H9 (cell line): ENCODE data around the gene ZNF362. TPM values are rescaled to one million over a fixed set of nuclear protein-coding genes. Genes with fewer than 3 reads are reported as not detected.

Source experiments
- DNase-seq: peaks from one replicate; pipeline ENCODE4 v3.0.0-alpha.2; 2017
- H2AFZ ChIP-seq: one replicate; pipeline ENCODE4 v1.6.1; 2013; ENCODE audit warnings: mild to moderate bottlenecking, low read length, control low read depth, moderate library complexity
- H2AK5ac ChIP-seq: 2 replicates; pipeline ENCODE4 v1.6.1; 2013; ENCODE audit warnings: low read length, control low read depth, mixed read lengths; ENCODE audit not compliant: insufficient read length
- H2BK120ac ChIP-seq: one replicate; pipeline ENCODE4 v1.6.1; 2013; ENCODE audit warnings: low read depth, mild to moderate bottlenecking, low read length, control low read depth, inconsistent platforms; ENCODE audit not compliant: poor library complexity, severe bottlenecking
- H2BK12ac ChIP-seq: 2 replicates; pipeline ENCODE4 v1.6.1; 2013; ENCODE audit warnings: low read length, control low read depth, mixed read lengths, low read depth; ENCODE audit not compliant: insufficient read length
- H2BK15ac ChIP-seq: 2 replicates; pipeline ENCODE4 v1.6.1; 2013; ENCODE audit warnings: low read depth, low read length, control low read depth
- H2BK20ac ChIP-seq: one replicate; pipeline ENCODE4 v1.6.1; 2013; ENCODE audit warnings: low read depth, mild to moderate bottlenecking, low read length, control low read depth, inconsistent platforms; ENCODE audit not compliant: poor library complexity, severe bottlenecking
- H2BK5ac ChIP-seq: 2 replicates; pipeline ENCODE4 v1.6.1; 2013; ENCODE audit warnings: low read length, control low read depth, mixed read lengths; ENCODE audit not compliant: insufficient read length
- H3K14ac ChIP-seq: 2 replicates; pipeline ENCODE4 v1.6.1; 2013; ENCODE audit warnings: low read length, control low read depth; ENCODE audit not compliant: insufficient read depth
- H3K18ac ChIP-seq: 2 replicates; pipeline ENCODE4 v1.6.1; 2013; ENCODE audit warnings: low read depth, mild to moderate bottlenecking, mixed read lengths, low read length, control low read depth; ENCODE audit not compliant: insufficient read length
- H3K23ac ChIP-seq: 2 replicates; pipeline ENCODE4 v1.6.1; 2013; ENCODE audit warnings: low read length, control low read depth, mixed read lengths, low read depth; ENCODE audit not compliant: insufficient read length
- H3K23me2 ChIP-seq: 2 replicates; pipeline ENCODE4 v1.6.1; 2013; ENCODE audit warnings: low read depth, mild to moderate bottlenecking, mixed read lengths, low read length, control low read depth; ENCODE audit not compliant: insufficient read length, poor library complexity, severe bottlenecking
- H3K27ac ChIP-seq: 2 replicates; pipeline ENCODE4 v1.5.1; 2013; ENCODE audit warnings: low read length, control low read depth, mixed read lengths, low read depth; ENCODE audit not compliant: insufficient read length
- H3K27me3 ChIP-seq: 2 replicates; pipeline ENCODE4 v1.6.1; 2013; ENCODE audit warnings: low read length, control low read depth, inconsistent platforms; ENCODE audit not compliant: insufficient read depth
- H3K4ac ChIP-seq: 2 replicates; pipeline ENCODE4 v1.6.1; 2013; ENCODE audit warnings: low read depth, mild to moderate bottlenecking, control low read depth, inconsistent platforms, low read length, moderate library complexity
- H3K4me1 ChIP-seq: 2 replicates; pipeline ENCODE4 v1.6.1; 2013; ENCODE audit warnings: low read length, control low read depth, inconsistent platforms; ENCODE audit not compliant: insufficient read depth
- H3K4me2 ChIP-seq: 2 replicates; pipeline ENCODE4 v1.6.1; 2013; ENCODE audit warnings: low read length, control low read depth, mixed read lengths; ENCODE audit not compliant: insufficient read length, insufficient read depth
- H3K56ac ChIP-seq: 2 replicates; pipeline ENCODE4 v1.6.1; 2013; ENCODE audit warnings: low read depth, mild to moderate bottlenecking, mixed read lengths, low read length, control low read depth; ENCODE audit not compliant: insufficient read length
- H3K79me1 ChIP-seq: 2 replicates; pipeline ENCODE4 v1.6.1; 2013; ENCODE audit warnings: low read depth, mild to moderate bottlenecking, moderate library complexity, low read length, control low read depth, inconsistent platforms; ENCODE audit not compliant: insufficient read depth, poor library complexity, severe bottlenecking
- H3K79me2 ChIP-seq: 2 replicates; pipeline ENCODE4 v1.6.1; 2013; ENCODE audit warnings: low read length, control low read depth, inconsistent platforms; ENCODE audit not compliant: insufficient read depth
- H3K9ac ChIP-seq: 2 replicates; pipeline ENCODE4 v1.6.1; 2013; ENCODE audit warnings: low read length, control low read depth, mixed read lengths; ENCODE audit not compliant: insufficient read length; ENCODE audit errors: extremely low read depth
- H3K9me3 ChIP-seq: one replicate; pipeline ENCODE4 v1.6.1; 2013; ENCODE audit warnings: low read depth, low read length, inconsistent platforms; ENCODE audit not compliant: control insufficient read depth
- H3T11ph ChIP-seq: one replicate; pipeline ENCODE4 v1.6.1; 2013; ENCODE audit warnings: mild to moderate bottlenecking, low read length, control low read depth, inconsistent platforms
- H4K20me1 ChIP-seq: one replicate; pipeline ENCODE4 v1.6.1; 2013; ENCODE audit not compliant: control insufficient read depth, insufficient read length, insufficient read depth
- H4K5ac ChIP-seq: 2 replicates; pipeline ENCODE4 v1.6.1; 2013; ENCODE audit warnings: low read depth, mild to moderate bottlenecking, mixed read lengths, low read length, control low read depth; ENCODE audit not compliant: insufficient read length
- H4K8ac ChIP-seq: replicated peaks from 2 replicates; pipeline ENCODE4 v1.6.1; 2013; ENCODE audit warnings: low read length, control low read depth, mixed read lengths, low read depth; ENCODE audit not compliant: insufficient read length
- H4K91ac ChIP-seq: 2 replicates; pipeline ENCODE4 v1.6.1; 2013; ENCODE audit warnings: low read depth, mild to moderate bottlenecking, moderate library complexity, mixed read lengths, low read length, control low read depth; ENCODE audit not compliant: insufficient read length
- H3K27ac Mint-ChIP-seq, 3 experiments: 2 replicates in 2 of 3; 3 replicates in 1 of 3; pipeline ENCODE4 v1.8.0; 2020 to 2021; ENCODE audit warnings: mixed read lengths in 3 of 3, mild to moderate bottlenecking in 1 of 3, moderate library complexity in 1 of 3
- H3K27me3 Mint-ChIP-seq: 2 replicates; pipeline ENCODE4 v1.8.0; 2021; ENCODE audit warnings: low read depth, mild to moderate bottlenecking, moderate library complexity, mixed read lengths
- H3K36me3 Mint-ChIP-seq, 3 experiments: 2 replicates in 2 of 3; 3 replicates in 1 of 3; pipeline ENCODE4 v1.8.0; 2020 to 2021; ENCODE audit warnings: low read depth in 3 of 3, mixed read lengths in 3 of 3; ENCODE audit not compliant: insufficient read depth in 1 of 3
- H3K4me1 Mint-ChIP-seq, 2 experiments: 2 replicates each; pipeline ENCODE4 v1.8.0; 2020; ENCODE audit warnings: mixed read lengths in 2 of 2
- H3K4me3 Mint-ChIP-seq, 2 experiments: 2 replicates in 1 of 2; 3 replicates in 1 of 2; pipeline ENCODE4 v1.8.0; 2020 to 2021; ENCODE audit warnings: mild to moderate bottlenecking in 2 of 2, mixed read lengths in 2 of 2, moderate library complexity in 1 of 2
- H3K9me3 Mint-ChIP-seq, 2 experiments: 2 replicates in 1 of 2; 3 replicates in 1 of 2; pipeline ENCODE4 v1.8.0; 2020; ENCODE audit warnings: mild to moderate bottlenecking in 2 of 2, mixed read lengths in 2 of 2, moderate library complexity in 1 of 2
- WGBS: extraction: QIAGEN DNeasy Blood & Tissue Kit; methylation state at CpG from one replicate; pipeline ENCODE4 v1.1.7; 2013; ENCODE audit warnings: missing lambda C conversion rate, low lambda C conversion rate, mixed read lengths; ENCODE audit not compliant: insufficient read length; ENCODE audit errors: extremely low coverage; 5-methylcytosine and 5-hydroxymethylcytosine counted together
- total RNA-seq: library from RNA; stranded (reverse); gene quantifications from 2 replicates; pipeline ENCODE4 v1.2.1, GENCODE V29; 2021
- TF ChIP-seq, protein P1 (sequence below): fragments of 200-600 bp; sonication (generic); conservative IDR thresholded peaks from 3 replicates; pipeline ENCODE4 v1.8.0; 2021; ENCODE audit warnings: antibody characterized with exemption, mild to moderate bottlenecking

The ZNF362 gene
- total RNA-seq, 1 experiment from 2014 or later, result 18.7 TPM

DNA sequence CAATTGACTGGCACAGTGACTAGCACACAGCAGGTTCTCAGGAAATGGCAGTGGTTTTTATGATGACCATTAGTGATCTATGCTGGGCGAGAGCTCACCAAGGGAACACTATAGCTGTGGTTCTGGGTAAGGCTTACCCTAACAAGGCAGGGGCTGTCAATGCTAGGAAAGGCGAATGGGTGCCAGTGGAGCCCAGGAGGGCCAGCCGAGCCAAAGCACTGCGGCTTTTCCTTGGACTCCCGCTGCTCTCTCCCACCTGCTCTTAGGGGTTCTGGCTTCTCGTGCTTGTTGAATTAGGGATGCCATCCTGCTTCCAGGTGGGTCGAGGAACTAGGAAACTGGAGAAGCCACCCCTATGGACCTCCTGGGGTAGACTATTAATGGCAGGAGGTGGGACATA is 74.6 kb downstream of the ZNF362 start:
- Histone ChIP-seq H3K14ac (no peak overlapping the region), H2BK20ac (no peak overlapping the region), H3K23me2 (no peaks in the 10 kb centered on the region), H4K91ac (no peak overlapping the region), H2BK5ac (no peak overlapping the region), H3K23ac (no peak overlapping the region), H3K79me2 (no peaks in the 10 kb centered on the region), H2AFZ (no peak overlapping the region), H2BK15ac (no peak overlapping the region), H3K9ac (no peak overlapping the region), H3K4ac (no peak overlapping the region), H3K27me3 (no peaks in the 10 kb centered on the region), H3K27ac (no peak overlapping the region), H2BK120ac (no peak overlapping the region), H4K5ac (no peak overlapping the region), H3T11ph (no peak overlapping the region), H3K18ac (no peak overlapping the region), H2BK12ac (no peak overlapping the region), H2AK5ac (no peak overlapping the region), H4K20me1 (no peaks in the 10 kb centered on the region), H3K4me1 (no peaks in the 10 kb centered on the region), H3K4me2 (no peak overlapping the region), H3K79me1 (no peaks in the 10 kb centered on the region), H3K9me3 (no peaks in the 10 kb centered on the region), H3K56ac (no peak overlapping the region), H4K8ac (no peak overlapping the region)
- H3K9me3 Mint-ChIP-seq, result no peaks in the 10 kb centered on the region
- H3K4me1 Mint-ChIP-seq, result peaks cover 0 to 3% of the 10 kb centered on the region in 2 experiments; a peak in 2 of 4 replicates
- no peak overlapping the region for H3K4me3 Mint-ChIP-seq
- TF ChIP-seq, protein P1, sequence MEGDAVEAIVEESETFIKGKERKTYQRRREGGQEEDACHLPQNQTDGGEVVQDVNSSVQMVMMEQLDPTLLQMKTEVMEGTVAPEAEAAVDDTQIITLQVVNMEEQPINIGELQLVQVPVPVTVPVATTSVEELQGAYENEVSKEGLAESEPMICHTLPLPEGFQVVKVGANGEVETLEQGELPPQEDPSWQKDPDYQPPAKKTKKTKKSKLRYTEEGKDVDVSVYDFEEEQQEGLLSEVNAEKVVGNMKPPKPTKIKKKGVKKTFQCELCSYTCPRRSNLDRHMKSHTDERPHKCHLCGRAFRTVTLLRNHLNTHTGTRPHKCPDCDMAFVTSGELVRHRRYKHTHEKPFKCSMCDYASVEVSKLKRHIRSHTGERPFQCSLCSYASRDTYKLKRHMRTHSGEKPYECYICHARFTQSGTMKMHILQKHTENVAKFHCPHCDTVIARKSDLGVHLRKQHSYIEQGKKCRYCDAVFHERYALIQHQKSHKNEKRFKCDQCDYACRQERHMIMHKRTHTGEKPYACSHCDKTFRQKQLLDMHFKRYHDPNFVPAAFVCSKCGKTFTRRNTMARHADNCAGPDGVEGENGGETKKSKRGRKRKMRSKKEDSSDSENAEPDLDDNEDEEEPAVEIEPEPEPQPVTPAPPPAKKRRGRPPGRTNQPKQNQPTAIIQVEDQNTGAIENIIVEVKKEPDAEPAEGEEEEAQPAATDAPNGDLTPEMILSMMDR, result no peak
- no peak for DNase-seq
- H3K36me3 Mint-ChIP-seq, result peaks cover 7 to 54% (median 12%) of the 10 kb centered on the region in 3 experiments; a peak in 6 of 7 replicates
- no CpG with 5 or more reads among the region's 7 CpGs for WGBS
- H3K27me3 Mint-ChIP-seq, result peaks cover 1% of the 10 kb centered on the region; the same call in 1 of the 2 replicates
- H3K27ac Mint-ChIP-seq, result no peak overlapping the region
